Upper lobe of right lung (tissue), 1 donor: ENCODE results near the gene FGFR1OP2. TPM values are rescaled to one million over a fixed set of nuclear protein-coding genes. Genes with fewer than 3 reads are reported as not detected.

Experiments
- ATAC-seq: fragments of 200-7000 bp; cut with Tn5 transposase; one replicate; pipeline ENCODE4 v1.9.1; 2020; ENCODE audit warnings: mild to moderate bottlenecking, moderate library complexity
- DNase-seq: peaks from one replicate; pipeline ENCODE4 v3.0.0-alpha.2; 2020
- H3K27ac ChIP-seq: fragments of 200-600 bp; one replicate; pipeline ENCODE4 v1.8.0; 2022
- H3K27me3 ChIP-seq: fragments of 200-600 bp; one replicate; pipeline ENCODE4 v1.8.0; 2022; ENCODE audit warnings: mild to moderate bottlenecking
- H3K36me3 ChIP-seq: fragments of 200-600 bp; one replicate; pipeline ENCODE4 v1.8.0; 2022
- H3K4me1 ChIP-seq: fragments of 200-600 bp; one replicate; pipeline ENCODE4 v1.8.0; 2022
- H3K4me3 ChIP-seq: fragments of 200-600 bp; one replicate; pipeline ENCODE4 v1.8.0; 2022; ENCODE audit warnings: mild to moderate bottlenecking
- H3K9me3 ChIP-seq: fragments of 200-600 bp; one replicate; pipeline ENCODE4 v1.8.0; 2022
- CTCF ChIP-seq: fragments of 200-600 bp; IDR thresholded peaks from one replicate; pipeline ENCODE4 v1.8.0; 2022; ENCODE audit warnings: antibody characterized with exemption
- intact Hi-C: fragments of 100-400 bp; cut with DNase I; formaldehyde crosslinking; loops from one replicate; pipeline ENCODE4 v1.11.0; 2022
- total RNA-seq: library from RNA; stranded (reverse); fragmentation: NEBNext Ultra II Directional; extraction: Animal tissue kit (Norgen Biotek cat#: 25700); gene quantifications from one replicate; pipeline ENCODE4 v1.2.1, GENCODE V29; 2021
- donor health status: DM: no; HTN: yes; CAD: no; lungs with severe emphysema.

Gene FGFR1OP2
- total RNA-seq, 1 donor from 2014 or later, result 64.1 TPM

- no peak overlapping the region for H3K4me3 ChIP-seq
- no peaks in the 10 kb centered on the region for H3K27me3 ChIP-seq
- no peak overlapping the region for H3K27ac ChIP-seq
- DNase-seq, result no peak
- H3K4me1 ChIP-seq, result no peaks in the 10 kb centered on the region
- ATAC-seq, result no peak
- peaks cover 65% of the 10 kb centered on the region for H3K36me3 ChIP-seq
- intact Hi-C loops, result no loop called here
- TF ChIP-seq CTCF, result no peak
- H3K9me3 ChIP-seq, result no peaks in the 10 kb centered on the region
These were observed 9.6 kb upstream of the FGFR1OP2 start for GRCh38 chr12:26928661-26929060.

- DNase-seq (no peak), ATAC-seq (no peak)
- TF ChIP-seq CTCF, result no peak
- Histone ChIP-seq H3K4me3 (no peak overlapping the region), H3K9me3 (no peaks in the 10 kb centered on the region), H3K36me3 (peaks cover 62% of the 10 kb centered on the region), H3K27ac (no peak overlapping the region), H3K27me3 (no peaks in the 10 kb centered on the region), H3K4me1 (no peaks in the 10 kb centered on the region)
- intact Hi-C loops, result no loop called here
These were observed 8.7 kb upstream of the FGFR1OP2 start for GRCh38 chr12:26929590-26929989.

- Histone ChIP-seq H3K27ac (no peak overlapping the region), H3K4me3 (peak overlapping the region; percentile 97)
These were observed 2.5 kb upstream of the FGFR1OP2 start for GRCh38 chr12:26935636-26936378.

GRCh38 chr12:26936559-26937442 is 1.5 kb upstream of the FGFR1OP2 start:
- DNase-seq (no peak), ATAC-seq (no peak)
- peaks cover 37% of the 10 kb centered on the region for H3K4me1 ChIP-seq

More at GRCh38 chr12:26935636-26936378, 2.5 kb upstream of the FGFR1OP2 start:
- no peaks in the 10 kb centered on the region for H3K9me3 ChIP-seq
- H3K36me3 ChIP-seq, result peaks cover 15% of the 10 kb centered on the region
- TF ChIP-seq CTCF, result no peak
- no peaks in the 10 kb centered on the region for H3K27me3 ChIP-seq
- no peak for ATAC-seq
- intact Hi-C loops, result no loop called here
- peaks cover 27% of the 10 kb centered on the region for H3K4me1 ChIP-seq
- DNase-seq, result no peak

GRCh38 chr12:26937443-26937862 is 817 bp upstream of the FGFR1OP2 start:
- Histone ChIP-seq H3K4me3 (peak overlapping the region; percentile 97), H3K4me1 (peaks cover 43% of the 10 kb centered on the region), H3K9me3 (no peaks in the 10 kb centered on the region), H3K36me3 (peaks cover 15% of the 10 kb centered on the region), H3K27me3 (no peaks in the 10 kb centered on the region), H3K27ac (peak overlapping the region; percentile 97)
- no peak for TF ChIP-seq CTCF
- DNase-seq (no peak), ATAC-seq (no peak)
- intact Hi-C loops, result no loop called here

More at GRCh38 chr12:26936559-26937442, 1.5 kb upstream of the FGFR1OP2 start:
- peaks cover 15% of the 10 kb centered on the region for H3K36me3 ChIP-seq
- H3K27ac ChIP-seq, result peak overlapping the region; percentile 97
- no peak for TF ChIP-seq CTCF
- H3K9me3 ChIP-seq, result no peaks in the 10 kb centered on the region
- intact Hi-C loops, result no loop called here
- H3K4me3 ChIP-seq, result peak overlapping the region; percentile 97
- no peaks in the 10 kb centered on the region for H3K27me3 ChIP-seq
